B cell (primary cell): ENCODE measurements around the gene MAN1A1. TPM values are rescaled to one million over a fixed set of nuclear protein-coding genes. Genes with fewer than 3 reads are reported as not detected.

ENCODE experiments used
- polyA plus RNA-seq: library from polyadenylated mRNA; depleted of rRNA; stranded (reverse); fragments of >200 nt; gene quantifications from 2 replicates; pipeline ENCODE4 v1.2.3, GENCODE V29; 2012
- small RNA-seq: library from RNA; depleted of rRNA; stranded (forward); fragments of <200 nt; gene quantifications from one replicate; pipeline ENCODE3, GENCODE V24; 2012; ENCODE audit warnings: low replicate concordance, low read depth; ENCODE audit not compliant: insufficient read length
- total RNA-seq, 2 donors: library from RNA; stranded (reverse); fragments of 120-200 nt in 1 of 2; gene quantifications; 1 replicate in 1 of 2; 2 replicates in 1 of 2; pipeline versions ENCODE4 v1.2.3 to v1.2.4, GENCODE V29; 2013 to 2022

Gene MAN1A1
- total and polyA plus RNA-seq, 2 donors (not counting 1 experiment from before 2014, with no cell fraction given) = 5.1 to 31.7 TPM

Small RNA genes within 50 kb of the gene (small RNA-seq; reads per million reads assigned to genes)
- gene AL022722.2 (not detected), gene RNU6-194P (not detected)
